Testis (tissue), 2 donors: Measurements from ENCODE around the gene WDR12.

Experiments used
- POLR2A ChIP-seq: fragments of 450-650 bp; IDR thresholded peaks from one replicate; pipeline ENCODE4 v1.6.1; 2017; ENCODE audit warnings: antibody characterized with exemption, mild to moderate bottlenecking, moderate library complexity
- TF ChIP-seq, protein P1 (sequence below), 3 experiments: fragments of 450-650 bp in 2 of 3; fragments of 200-600 bp in 1 of 3; sonication (generic) in 1 of 3; IDR thresholded peaks; one replicate each; pipeline ENCODE4 v1.5.1; 2016 to 2019; ENCODE audit warnings: antibody characterized with exemption in 3 of 3, mild to moderate bottlenecking in 2 of 3, moderate library complexity in 1 of 3

DNA sequence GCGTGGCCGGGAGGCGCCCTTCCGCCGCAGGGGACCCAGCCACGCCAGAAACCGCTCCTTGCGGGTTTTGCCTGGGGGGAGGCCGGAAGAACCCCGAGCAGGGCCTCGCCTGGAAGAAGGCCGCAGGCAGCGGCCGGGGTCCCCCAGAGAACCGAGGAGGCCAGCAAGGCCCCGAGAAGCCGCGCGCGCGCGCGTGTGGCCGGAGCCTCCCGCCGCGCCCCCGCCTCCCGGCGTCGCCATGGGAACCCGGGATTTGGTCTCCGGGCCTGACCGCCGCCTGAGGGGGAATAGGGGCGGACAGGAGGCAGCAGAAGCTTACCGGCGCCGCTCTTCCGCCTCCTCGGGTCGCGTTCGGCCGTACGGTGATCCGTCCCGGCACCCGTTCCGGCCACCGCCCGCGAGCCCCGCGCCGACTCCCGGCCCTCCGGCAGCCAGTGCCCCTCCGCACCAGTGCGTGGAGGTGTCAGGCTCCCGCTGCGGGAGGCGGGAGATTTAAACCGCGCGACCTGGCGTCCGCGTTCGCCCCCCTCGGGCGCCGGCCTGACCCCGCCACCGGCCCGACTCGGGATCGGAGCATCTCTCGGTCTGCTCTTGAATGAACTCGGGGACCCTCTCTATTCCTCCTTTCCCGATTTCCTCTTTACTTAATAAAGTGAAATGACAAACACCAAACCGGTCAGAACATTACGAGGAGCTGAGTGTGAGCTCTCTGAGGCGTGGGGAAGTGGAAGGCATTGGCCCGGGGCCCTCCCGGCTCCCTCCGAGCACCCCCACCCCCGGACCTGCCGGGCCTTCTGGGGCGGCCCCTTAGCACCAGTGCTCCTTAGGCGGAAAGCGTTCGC lies 40.0 kb downstream of the WDR12 start, which contains the start of gene ICA1L:
- TF ChIP-seq, protein P1, sequence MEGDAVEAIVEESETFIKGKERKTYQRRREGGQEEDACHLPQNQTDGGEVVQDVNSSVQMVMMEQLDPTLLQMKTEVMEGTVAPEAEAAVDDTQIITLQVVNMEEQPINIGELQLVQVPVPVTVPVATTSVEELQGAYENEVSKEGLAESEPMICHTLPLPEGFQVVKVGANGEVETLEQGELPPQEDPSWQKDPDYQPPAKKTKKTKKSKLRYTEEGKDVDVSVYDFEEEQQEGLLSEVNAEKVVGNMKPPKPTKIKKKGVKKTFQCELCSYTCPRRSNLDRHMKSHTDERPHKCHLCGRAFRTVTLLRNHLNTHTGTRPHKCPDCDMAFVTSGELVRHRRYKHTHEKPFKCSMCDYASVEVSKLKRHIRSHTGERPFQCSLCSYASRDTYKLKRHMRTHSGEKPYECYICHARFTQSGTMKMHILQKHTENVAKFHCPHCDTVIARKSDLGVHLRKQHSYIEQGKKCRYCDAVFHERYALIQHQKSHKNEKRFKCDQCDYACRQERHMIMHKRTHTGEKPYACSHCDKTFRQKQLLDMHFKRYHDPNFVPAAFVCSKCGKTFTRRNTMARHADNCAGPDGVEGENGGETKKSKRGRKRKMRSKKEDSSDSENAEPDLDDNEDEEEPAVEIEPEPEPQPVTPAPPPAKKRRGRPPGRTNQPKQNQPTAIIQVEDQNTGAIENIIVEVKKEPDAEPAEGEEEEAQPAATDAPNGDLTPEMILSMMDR (IDR thresholded peaks at IDR 0.05), result no peak
- no peak for TF ChIP-seq POLR2A
